NCI-H2029 (cell line): ENCODE results near the gene UGT1A9.
"Not testable (repeated sequence)": the region's sequence is repeated elsewhere in the genome, so short reads cannot be mapped to it uniquely, and the experiment has no call there.

Source experiments
- DNase-seq: peaks from one replicate; lab custom pipeline; 2025; lab: John Stamatoyannopoulos, UW

UGT1A9 gene

DNA sequence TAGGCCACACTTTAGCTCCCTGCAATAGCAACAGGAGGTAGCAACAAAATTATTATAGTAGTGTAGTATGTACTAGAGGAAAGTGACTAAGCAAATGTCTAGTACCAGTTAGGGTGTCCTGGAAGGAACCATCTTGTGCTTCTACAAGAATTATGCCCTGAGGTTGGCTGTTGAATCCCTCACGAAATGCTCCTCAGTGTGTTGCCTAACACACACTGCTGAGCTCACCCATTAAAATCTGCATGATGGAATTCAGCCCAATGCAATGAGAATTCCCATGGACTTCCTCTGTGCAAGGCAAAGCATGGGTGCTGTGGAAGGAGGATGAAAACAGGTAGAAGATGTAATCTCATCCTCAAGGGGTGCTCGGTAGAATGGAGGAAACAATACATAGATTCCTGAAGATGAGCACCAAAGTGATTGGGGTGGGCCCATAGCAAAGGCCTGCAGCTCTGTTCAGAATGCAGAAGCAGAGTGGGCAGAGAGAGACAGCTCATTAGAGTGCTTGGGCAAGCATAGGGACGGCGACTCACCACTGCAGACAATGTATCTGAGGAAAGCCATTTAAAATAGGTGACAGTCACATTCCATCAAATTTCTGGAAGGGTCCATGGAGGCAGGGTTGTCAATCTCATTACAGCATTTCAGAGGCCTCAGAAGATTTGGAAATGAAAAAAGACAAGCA, 8.8 kb downstream of the UGT1A9 start:
- DNase-seq: no peak

DNA sequence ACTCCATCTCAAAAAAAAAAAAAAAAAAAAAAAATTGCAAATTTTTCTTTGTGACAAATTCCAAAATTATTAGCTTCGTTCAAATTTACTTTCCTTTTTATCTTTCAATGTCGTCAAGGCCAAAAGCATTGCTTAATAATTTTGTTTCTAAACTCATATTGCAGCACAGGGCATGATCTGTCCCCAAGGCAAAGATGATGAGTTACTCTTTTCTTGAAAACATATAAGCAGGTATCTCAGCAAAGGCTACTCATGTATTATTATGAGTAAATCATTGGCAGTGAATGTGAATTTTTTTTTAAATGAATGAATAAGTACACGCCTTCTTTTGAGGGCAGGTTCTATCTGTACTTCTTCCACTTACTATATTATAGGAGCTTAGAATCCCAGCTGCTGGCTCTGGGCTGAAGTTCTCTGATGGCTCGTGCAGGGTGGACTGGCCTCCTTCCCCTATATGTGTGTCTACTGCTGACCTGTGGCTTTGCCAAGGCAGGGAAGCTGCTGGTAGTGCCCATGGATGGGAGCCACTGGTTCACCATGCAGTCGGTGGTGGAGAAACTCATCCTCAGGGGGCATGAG, 9.9 kb downstream of the UGT1A9 start, which contains the start of gene UGT1A7:
Gene UGT1A7, plus strand, starts transcription at position 381 of the 579 bp plus-strand sequence. Its CDS starts 37 bp downstream, at position 418.
- no peak for DNase-seq

GRCh38 chr2:233684640-233685039, 12.9 kb downstream of the UGT1A9 start:
- DNase-seq: no peak

DNA sequence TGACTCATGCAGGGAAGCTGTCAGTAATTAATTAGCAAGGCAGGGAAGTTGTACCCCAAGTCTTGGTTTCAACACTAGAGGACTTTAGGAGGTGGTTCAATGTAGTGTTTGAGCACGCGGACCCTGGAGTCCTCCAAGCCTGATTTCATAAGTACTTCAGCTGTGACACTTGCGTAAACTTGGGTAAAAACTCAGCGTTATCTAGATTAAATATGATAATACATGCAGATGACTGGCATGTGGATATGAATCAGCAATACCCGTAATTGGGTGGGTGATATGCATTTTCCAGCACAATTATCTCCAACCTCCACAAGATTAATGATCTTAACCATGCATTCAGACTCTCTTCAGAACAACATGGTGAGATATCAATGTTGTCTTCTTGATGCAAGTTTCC, 15.2 kb downstream of the UGT1A9 start:
- DNase-seq: no peak

- no peak for DNase-seq
Observed at GRCh38 chr2:233688341-233688740, 16.6 kb downstream of the UGT1A9 start.

DNA sequence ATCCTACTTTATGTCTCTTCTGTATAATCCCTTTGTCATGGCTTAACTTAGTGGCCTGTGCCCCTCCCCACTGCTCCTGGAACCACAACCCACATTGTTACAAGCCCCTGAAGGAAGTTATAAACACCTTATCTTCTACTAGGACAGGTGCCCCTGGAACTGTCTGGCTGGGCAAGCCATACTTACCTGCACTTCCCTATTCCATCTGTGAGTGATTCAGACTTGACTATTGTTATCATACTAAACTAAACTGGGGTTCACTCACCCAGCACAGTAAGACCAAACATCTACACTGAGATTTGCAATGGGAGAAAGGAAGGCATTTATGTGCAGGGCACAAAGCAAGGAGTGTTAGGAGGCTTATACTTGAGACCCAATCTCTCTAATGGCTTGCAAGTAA, 17.3 kb downstream of the UGT1A9 start:
- no peak for DNase-seq

GRCh38 chr2:233689501-233689900, 17.8 kb downstream of the UGT1A9 start:
- no peak for DNase-seq

- no peak for DNase-seq
Observed at GRCh38 chr2:233690444-233690843, 18.7 kb downstream of the UGT1A9 start.

GRCh38 chr2:233691443-233692433, 20.0 kb downstream of the UGT1A9 start:
- no peak for DNase-seq

GRCh38 chr2:233692648-233693047, 20.9 kb downstream of the UGT1A9 start, which contains the start of gene UGT1A6:
Gene UGT1A6 (plus strand): TSS chr2:233692890. CDS start chr2:233693005, 115 bp downstream.
- no peak for DNase-seq

- DNase-seq: no peak
Observed at GRCh38 chr2:233693963-233694362, 22.3 kb downstream of the UGT1A9 start.

GRCh38 chr2:233698740-233699139, 27.0 kb downstream of the UGT1A9 start:
- DNase-seq: no peak

DNA sequence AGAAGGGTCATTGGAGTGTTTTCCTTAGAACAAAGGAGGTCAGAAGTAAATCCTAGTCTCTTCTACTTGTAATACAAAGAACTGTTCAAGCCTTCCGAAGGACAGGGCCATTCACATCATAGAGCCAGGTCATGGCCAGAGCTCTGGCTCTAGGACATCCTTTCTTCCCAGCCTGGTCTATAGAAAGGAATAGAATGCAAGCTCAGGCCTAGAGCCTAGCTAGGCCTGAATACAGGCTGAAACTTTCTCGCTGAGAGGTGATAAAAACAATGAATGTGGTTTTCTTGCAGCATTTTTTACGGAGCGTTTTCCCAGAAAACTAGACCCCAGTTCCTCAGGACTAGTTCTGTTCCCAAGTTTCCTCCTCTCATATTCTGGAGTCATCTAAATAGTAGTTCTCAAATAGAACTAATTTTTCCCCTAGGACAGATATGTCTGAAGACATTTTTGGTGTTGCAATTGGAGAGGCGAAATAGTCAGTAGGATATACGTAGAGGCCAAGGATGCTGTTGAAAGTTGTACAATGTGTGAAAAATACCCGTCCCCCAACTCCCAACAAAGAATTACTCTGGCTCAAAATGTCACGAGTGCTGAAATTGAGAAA, 27.8 kb downstream of the UGT1A9 start:
- no peak for DNase-seq

DNA sequence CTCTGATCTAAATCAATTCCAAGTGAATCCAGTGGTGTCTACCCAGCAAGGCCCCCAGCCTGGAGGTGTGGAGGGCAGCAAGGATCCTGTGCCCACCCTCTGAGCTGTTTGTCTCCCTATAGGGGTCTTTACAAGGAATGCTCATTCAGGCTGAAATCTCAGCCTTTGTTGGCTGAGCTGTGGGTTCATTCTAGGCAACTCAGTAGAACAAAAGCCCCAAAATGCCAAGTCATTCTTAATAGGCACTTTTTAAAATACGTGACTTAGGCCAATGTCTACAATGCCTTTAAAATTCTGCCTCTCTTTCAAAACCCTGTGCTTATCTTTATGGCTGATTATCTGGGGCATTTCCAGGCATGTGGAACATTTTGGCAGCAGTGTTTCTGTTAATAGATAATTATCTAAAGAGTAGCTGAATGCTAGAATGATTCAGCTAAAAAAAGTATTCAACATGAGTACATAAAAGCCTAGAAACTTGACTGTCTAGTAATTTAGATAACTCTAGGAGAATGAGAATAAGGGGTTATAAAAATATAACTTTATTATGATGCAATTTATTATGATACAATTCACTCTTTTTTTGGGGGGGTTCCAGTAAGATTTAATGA, 28.4 kb downstream of the UGT1A9 start:
- DNase-seq: no peak

- not testable (repeated sequence) for DNase-seq
Observed at GRCh38 chr2:233700842-233701241, 29.1 kb downstream of the UGT1A9 start.

DNA sequence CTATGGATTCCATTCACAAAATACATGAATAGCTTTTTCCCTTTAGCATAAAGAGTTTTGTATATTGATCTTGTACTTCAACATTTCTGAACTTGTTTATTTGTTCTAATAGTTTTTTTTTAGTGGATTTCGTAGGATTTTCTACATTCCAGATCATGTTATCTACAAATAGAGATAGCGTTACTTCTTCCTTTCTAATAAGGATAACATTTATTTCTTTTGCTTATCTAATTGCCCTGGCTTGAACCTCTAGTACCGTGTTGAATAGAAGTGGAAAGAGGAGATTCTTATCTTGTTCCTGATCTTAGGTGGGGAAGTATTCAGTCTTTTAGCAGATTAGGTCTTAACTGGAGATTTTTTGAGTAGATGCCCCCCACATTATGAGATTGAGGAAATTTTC, 30.5 kb downstream of the UGT1A9 start:
- no peak for DNase-seq

- DNase-seq: no peak
Observed at GRCh38 chr2:233705911-233706506, 34.3 kb downstream of the UGT1A9 start.

GRCh38 chr2:233706720-233707119, 35.0 kb downstream of the UGT1A9 start:
- DNase-seq: no peak

GRCh38 chr2:233707940-233708644, 36.4 kb downstream of the UGT1A9 start:
- DNase-seq: no peak

GRCh38 chr2:233708942-233709341, 37.2 kb downstream of the UGT1A9 start:
- no peak for DNase-seq
